Measurements from ENCODE around the gene SCG3.

- no peak for TF ChIP-seq YY1 (IDR thresholded peaks at IDR 0.05; ENCODE audit: insufficient read depth, insufficient read length)
- no peak for TF ChIP-seq SUZ12 (IDR thresholded peaks at IDR 0.05; ENCODE audit: extremely low read depth, insufficient read depth, insufficient read length)
- TF ChIP-seq ZNF274 (IDR thresholded peaks at IDR 0.05; ENCODE audit: low read depth, low read length): no peak
Measured at GRCh38 chr15:51661072-51661471, 20.2 kb upstream of the SCG3 start.
